Amygdala (tissue), 56 donors: ENCODE results near the gene DDX51.

Source experiments
- DNase-seq, 56 donors: peaks; one replicate each; lab custom pipeline; 2025; lab: John Stamatoyannopoulos, UW

The DDX51 gene

GRCh38 chr12:132169376-132169775 is 25.3 kb upstream of the DDX51 start:
- no peak for DNase-seq

GRCh38 chr12:132168311-132169031 is 24.4 kb upstream of the DDX51 start:
- DNase-seq, result no peak

- DNase-seq, result no peak
Observed at GRCh38 chr12:132167611-132168310, 23.6 kb upstream of the DDX51 start.

GRCh38 chr12:132166801-132167591 is 22.9 kb upstream of the DDX51 start:
- no peak for DNase-seq

GRCh38 chr12:132166093-132166492 is 22.0 kb upstream of the DDX51 start:
- no peak for DNase-seq

GRCh38 chr12:132165584-132165983 is 21.5 kb upstream of the DDX51 start:
- DNase-seq, result no peak

GRCh38 chr12:132164426-132164825 is 20.3 kb upstream of the DDX51 start:
- DNase-seq, result no peak

GRCh38 chr12:132163911-132164288 is 19.8 kb upstream of the DDX51 start:
- no peak for DNase-seq

GRCh38 chr12:132163041-132163910 is 19.2 kb upstream of the DDX51 start:
- DNase-seq, result no peak

- DNase-seq, result peak in 13 of 56 donors; percentile 6 to 46 (median 30)
Observed at GRCh38 chr12:132162508-132163031, 18.5 kb upstream of the DDX51 start.

GRCh38 chr12:132161796-132162507 is 17.8 kb upstream of the DDX51 start:
- no peak for DNase-seq

- DNase-seq, result peak in 1 of 56 donors; percentile 25
Observed at GRCh38 chr12:132161036-132161781, 17.1 kb upstream of the DDX51 start.

- DNase-seq, result no peak
Observed at GRCh38 chr12:132160601-132161035, 16.5 kb upstream of the DDX51 start.

GRCh38 chr12:132160016-132160415 is 15.9 kb upstream of the DDX51 start:
- DNase-seq, result no peak

GRCh38 chr12:132159555-132160003 is 15.5 kb upstream of the DDX51 start:
- DNase-seq, result no peak

GRCh38 chr12:132158677-132159554 is 14.8 kb upstream of the DDX51 start:
- DNase-seq, result no peak

- DNase-seq, result no peak
Observed at GRCh38 chr12:132157733-132158409, 13.8 kb upstream of the DDX51 start.
